Vagina (tissue), 2 donors: ENCODE data around the gene PRICKLE2.

Experiments
- POLR2AphosphoS5 ChIP-seq, 2 donors: sonication (generic); formaldehyde crosslinking; IDR thresholded peaks; one replicate each; pipeline ENCODE4 v1.9.0; 2017; ENCODE audit warnings: antibody characterized with exemption in 2 of 2, mild to moderate bottlenecking in 2 of 2, low read depth in 1 of 2; ENCODE audit not compliant: insufficient read depth in 1 of 2
- TF ChIP-seq, protein P1 (sequence below), 3 experiments: fragments of 450-650 bp in 2 of 3; fragments of 200-600 bp in 1 of 3; sonication (generic) in 1 of 3; IDR thresholded peaks; one replicate each; pipeline ENCODE4 v1.5.1; 2017 to 2019; ENCODE audit warnings: antibody characterized with exemption in 3 of 3, mild to moderate bottlenecking in 2 of 3, moderate library complexity in 2 of 3

GRCh38 chr3:64131725-64132469 is 93.4 kb downstream of the PRICKLE2 start:
- TF ChIP-seq, protein P1, sequence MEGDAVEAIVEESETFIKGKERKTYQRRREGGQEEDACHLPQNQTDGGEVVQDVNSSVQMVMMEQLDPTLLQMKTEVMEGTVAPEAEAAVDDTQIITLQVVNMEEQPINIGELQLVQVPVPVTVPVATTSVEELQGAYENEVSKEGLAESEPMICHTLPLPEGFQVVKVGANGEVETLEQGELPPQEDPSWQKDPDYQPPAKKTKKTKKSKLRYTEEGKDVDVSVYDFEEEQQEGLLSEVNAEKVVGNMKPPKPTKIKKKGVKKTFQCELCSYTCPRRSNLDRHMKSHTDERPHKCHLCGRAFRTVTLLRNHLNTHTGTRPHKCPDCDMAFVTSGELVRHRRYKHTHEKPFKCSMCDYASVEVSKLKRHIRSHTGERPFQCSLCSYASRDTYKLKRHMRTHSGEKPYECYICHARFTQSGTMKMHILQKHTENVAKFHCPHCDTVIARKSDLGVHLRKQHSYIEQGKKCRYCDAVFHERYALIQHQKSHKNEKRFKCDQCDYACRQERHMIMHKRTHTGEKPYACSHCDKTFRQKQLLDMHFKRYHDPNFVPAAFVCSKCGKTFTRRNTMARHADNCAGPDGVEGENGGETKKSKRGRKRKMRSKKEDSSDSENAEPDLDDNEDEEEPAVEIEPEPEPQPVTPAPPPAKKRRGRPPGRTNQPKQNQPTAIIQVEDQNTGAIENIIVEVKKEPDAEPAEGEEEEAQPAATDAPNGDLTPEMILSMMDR (IDR thresholded peaks at IDR 0.05), result no peak
- peak in 1 of 2 donors; percentile 52 for TF ChIP-seq POLR2AphosphoS5 (IDR thresholded peaks at IDR 0.05; ENCODE audit: insufficient read depth in 1 of 2, low read depth in 1 of 2)
